Epithelial cell of prostate (primary cell): ENCODE results near the gene NAGPA.

Experiments
- DNase-seq: peaks from one replicate; pipeline ENCODE4 v3.0.0-alpha.2; 2011; ENCODE audit warnings: low read depth, low spot score
- H3K27ac ChIP-seq: fragments of 450-650 bp; 2 replicates; pipeline ENCODE4 v1.5.1; 2017; ENCODE audit warnings: mild to moderate bottlenecking

The NAGPA gene

DNA sequence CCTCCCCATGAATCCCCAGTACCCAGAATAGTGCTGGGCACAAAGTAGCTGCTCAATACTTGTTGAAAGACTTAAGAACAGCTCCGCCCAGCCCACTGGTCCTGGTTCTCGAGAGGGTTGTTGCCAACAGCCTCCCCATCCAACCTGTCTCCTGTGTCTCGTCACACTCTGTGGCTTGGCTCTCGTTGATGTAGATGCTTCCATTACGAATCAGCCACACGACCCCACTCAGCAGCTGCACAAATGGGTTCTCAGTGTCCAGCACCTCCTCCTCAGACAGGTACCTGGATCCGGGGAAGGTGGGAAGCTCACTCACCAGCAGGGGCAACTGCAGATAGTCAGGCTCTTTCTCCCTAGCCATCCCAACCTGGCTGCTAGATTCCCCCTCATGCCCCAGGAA, 2.1 kb downstream of the NAGPA start:
- no peak for DNase-seq
- H3K27ac ChIP-seq, result no peak overlapping the region

DNA sequence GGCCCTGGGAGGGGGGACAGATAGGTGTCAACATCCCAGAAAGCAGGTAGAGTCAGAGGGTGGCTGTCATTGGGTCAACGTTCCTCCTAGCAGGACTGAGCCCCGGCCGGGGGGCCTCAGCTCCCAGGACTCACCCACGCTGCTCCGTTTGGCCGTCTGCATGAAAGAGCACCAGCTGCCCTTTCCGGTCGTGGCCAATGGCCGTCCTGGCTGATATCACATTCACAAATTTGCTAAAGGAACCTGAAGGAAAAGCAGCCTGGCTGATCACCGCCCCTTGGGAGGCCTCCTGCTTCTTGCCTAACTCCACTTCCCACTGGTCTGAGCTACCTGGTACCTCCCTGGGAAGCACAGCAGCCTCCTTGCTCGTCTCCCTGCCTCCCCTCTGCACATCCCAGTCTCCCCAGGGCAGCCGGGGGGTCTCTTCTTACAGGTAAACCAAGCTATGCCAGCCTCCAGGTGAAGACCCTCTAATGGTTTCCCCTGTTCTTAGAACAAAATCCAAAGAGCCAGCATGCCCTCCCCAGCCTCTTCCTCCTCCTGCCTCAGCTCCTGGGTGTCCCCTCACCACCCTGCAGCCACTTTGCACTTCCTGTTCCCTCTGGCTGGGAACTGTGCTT, 3.4 kb downstream of the NAGPA start:
- no peak for DNase-seq
- no peak overlapping the region for H3K27ac ChIP-seq

DNA sequence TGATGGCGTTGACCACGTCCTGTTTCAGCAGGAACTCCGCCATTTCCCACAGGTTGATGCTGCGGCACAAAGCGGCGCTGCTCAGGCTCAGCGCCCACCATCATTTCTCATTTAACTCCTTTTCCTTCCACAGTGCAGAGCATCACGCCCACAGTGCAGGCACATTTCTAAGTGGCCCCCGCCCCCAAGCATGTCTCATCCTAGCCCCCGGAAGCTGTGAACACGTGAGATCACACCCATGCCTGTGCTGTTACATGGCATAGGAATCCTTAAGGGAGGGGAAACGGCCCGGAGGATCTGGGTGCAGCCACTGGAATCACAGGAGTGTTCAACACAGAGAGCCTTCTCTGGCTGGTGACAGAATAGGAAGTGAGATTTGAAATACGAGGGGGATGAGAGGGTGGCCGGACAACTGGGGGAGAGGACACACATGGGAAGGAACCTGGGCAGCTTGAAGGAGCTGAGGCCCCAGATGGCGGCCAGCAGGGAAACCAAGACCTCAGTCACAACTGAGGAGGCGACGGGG, 4.7 kb downstream of the NAGPA start:
- no peak for DNase-seq
- no peak overlapping the region for H3K27ac ChIP-seq

DNA sequence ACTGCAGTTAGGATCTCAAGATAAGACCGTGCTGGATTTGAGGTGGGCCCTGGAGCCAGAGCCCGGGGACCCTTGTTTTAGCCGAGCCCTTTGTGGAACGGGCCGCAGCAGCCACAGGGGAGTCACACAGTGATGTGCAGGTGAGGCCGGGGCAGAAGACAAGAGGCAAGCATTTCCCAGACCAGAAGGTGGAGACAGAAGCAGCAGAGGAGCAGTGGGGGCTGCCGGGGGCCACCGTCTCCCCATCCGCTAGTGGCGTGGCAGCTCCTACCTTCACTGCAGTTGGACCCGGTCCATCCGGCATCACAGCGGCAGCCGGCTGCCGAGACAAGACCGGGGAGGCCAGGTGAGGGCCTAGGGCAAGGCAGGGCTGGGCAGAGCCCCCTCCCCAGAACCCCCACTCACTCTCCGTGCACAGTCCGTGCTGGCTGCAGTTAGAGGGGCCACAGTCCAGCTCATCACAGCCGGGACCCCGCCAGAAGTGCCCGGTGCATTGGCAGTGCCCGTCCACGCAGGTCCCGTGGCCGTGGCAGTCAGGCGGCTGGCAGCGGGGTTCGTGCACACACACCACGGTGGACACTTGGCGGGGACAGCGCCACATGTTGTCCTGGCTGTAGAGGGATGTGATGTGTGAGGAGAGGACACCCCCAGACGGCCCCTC, 6.0 kb downstream of the NAGPA start:
- no peak for DNase-seq

GRCh38 chr16:5027086-5027485, 6.6 kb downstream of the NAGPA start:
- H3K27ac ChIP-seq, result no peak overlapping the region
- DNase-seq, result no peak

More for the DNA sequence above, 6.0 kb downstream of the NAGPA start:
- no peak overlapping the region for H3K27ac ChIP-seq

DNA sequence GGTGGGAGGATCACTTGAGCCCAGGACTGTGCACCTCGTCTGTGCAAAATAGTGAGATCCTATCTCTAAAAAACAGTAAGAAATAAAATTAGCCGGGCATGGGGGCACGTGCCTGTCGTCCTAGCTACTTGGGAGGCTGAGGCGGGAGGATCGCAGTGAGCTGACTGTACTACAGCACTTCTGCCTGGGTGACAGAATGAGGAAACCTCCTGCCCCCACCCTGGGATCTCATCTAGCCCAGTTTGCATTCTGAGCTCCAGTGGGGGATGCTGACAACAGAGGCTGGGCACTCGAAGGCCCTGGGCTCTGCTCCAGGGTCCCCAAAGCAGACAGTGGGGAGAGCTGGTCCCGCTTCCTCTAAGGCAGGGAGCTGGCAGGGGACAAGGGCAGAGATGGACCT, 7.1 kb downstream of the NAGPA start:
- no peak overlapping the region for H3K27ac ChIP-seq
- no peak for DNase-seq

GRCh38 chr16:5025171-5025632, 8.5 kb downstream of the NAGPA start:
- no peak for DNase-seq
- H3K27ac ChIP-seq, result no peak overlapping the region

DNA sequence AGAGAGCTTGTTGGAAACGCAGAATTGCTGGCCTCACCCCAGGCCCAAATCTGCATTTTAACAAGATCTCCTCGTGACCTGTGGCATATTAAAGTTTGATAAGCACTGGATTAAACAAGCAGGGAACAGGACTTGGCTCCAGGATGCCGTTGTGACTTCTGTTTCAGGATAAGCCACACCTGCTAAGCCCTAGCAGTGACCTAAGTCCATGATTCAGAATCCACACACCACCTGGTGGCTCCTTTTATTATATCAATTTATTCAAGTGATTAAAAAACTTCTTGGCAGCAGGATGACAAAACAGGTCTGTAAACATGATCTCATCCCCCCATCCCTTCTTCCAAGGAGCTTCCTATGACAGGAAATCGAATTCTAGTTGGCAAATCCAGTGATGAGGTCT, 9.1 kb downstream of the NAGPA start:
- H3K27ac ChIP-seq, result no peak overlapping the region
- peak; percentile 22 for DNase-seq

DNA sequence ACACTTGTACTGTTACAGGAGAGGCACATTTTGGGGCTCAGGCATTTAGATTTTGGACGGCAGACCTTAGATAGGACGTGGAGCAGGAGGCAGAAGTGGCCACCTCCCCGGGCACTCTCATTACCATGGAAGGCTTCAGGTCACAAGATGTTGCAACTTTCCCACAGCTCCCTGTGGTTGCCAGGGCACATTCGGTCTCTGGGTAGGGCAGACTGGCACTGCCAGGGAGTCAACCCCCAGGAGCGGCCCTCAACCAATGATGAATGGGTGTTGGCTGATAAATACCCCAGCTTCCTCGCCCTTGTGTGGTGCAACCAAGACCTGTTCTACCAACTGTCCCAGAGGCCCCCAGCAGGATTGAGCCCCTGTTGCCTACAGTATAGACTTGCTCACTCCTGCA, 11.2 kb downstream of the NAGPA start:
- DNase-seq, result no peak
- no peak overlapping the region for H3K27ac ChIP-seq

GRCh38 chr16:5020551-5020950, 13.2 kb downstream of the NAGPA start:
- DNase-seq, result no peak

GRCh38 chr16:5019775-5020174, 14.0 kb downstream of the NAGPA start:
- no peak overlapping the region for H3K27ac ChIP-seq
- DNase-seq, result no peak

More at GRCh38 chr16:5020551-5020950, 13.2 kb downstream of the NAGPA start:
- H3K27ac ChIP-seq, result no peak overlapping the region

DNA sequence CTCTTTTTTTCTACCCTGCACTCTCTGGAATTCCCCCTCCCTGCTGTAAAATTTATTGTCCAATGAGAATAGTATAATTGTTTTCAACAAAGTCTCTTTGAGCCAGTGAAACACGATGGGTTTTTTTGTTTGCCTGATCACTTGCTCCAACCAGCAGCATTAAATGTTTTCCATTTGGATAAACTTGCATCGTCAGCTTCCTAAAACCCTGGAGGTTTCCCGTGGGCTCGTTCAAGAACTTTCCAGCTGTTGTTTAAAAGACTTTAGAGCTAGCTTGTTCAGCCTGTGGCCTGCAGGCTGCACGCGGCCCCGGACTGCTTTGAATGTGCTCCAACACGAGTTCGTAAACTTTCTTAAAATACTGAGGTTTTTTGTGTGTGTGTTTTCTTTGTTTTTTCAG, 14.9 kb downstream of the NAGPA start:
- no peak for DNase-seq
- no peak overlapping the region for H3K27ac ChIP-seq

DNA sequence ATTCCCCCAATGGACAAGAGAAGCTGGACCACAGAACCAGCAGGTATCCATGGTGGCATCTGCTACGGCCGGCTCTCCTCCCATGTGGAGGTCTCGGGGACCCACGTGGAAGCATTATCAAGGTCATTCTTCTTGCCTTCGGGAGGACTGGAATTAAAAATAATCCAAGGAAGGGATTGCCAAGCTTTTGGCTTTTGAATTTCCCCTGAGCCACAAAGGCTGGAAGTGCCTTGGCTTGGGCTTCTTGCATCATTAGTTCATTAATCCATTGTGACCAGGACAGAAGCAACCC, 16.1 kb downstream of the NAGPA start:
- no peak for DNase-seq
- H3K27ac ChIP-seq, result no peak overlapping the region

- DNase-seq, result no peak
Measured at GRCh38 chr16:5016967-5017677, 16.6 kb downstream of the NAGPA start.

GRCh38 chr16:5015887-5016286, 17.8 kb downstream of the NAGPA start:
- DNase-seq, result no peak
- no peak overlapping the region for H3K27ac ChIP-seq

More at GRCh38 chr16:5016967-5017677, 16.6 kb downstream of the NAGPA start:
- no peak overlapping the region for H3K27ac ChIP-seq

- DNase-seq, result no peak
Measured at GRCh38 chr16:5015351-5015750, 18.4 kb downstream of the NAGPA start.

GRCh38 chr16:5012887-5013286, 20.8 kb downstream of the NAGPA start:
- DNase-seq, result no peak
- H3K27ac ChIP-seq, result no peak overlapping the region

More at GRCh38 chr16:5015351-5015750, 18.4 kb downstream of the NAGPA start:
- H3K27ac ChIP-seq, result no peak overlapping the region

DNA sequence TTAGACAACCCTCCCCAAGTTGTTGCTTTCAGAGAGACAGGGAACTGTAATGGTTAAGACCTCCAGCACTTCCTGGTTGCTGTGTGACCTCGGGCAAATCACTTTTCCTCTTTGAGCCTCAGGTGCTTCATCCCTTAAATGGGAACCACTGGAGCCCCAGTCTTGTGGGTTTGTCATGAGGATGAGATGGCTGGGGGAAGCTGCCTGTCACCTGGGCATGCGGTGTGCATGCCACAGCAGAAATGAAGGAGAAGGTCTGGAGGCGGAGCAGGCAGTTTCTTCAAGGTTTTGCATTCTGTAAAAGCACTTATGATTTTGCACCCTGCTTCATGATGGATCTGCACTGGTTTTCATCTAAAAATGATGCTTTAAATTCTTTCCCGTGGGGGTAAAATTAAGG, 22.1 kb downstream of the NAGPA start:
- H3K27ac ChIP-seq, result no peak overlapping the region
- DNase-seq, result no peak

DNA sequence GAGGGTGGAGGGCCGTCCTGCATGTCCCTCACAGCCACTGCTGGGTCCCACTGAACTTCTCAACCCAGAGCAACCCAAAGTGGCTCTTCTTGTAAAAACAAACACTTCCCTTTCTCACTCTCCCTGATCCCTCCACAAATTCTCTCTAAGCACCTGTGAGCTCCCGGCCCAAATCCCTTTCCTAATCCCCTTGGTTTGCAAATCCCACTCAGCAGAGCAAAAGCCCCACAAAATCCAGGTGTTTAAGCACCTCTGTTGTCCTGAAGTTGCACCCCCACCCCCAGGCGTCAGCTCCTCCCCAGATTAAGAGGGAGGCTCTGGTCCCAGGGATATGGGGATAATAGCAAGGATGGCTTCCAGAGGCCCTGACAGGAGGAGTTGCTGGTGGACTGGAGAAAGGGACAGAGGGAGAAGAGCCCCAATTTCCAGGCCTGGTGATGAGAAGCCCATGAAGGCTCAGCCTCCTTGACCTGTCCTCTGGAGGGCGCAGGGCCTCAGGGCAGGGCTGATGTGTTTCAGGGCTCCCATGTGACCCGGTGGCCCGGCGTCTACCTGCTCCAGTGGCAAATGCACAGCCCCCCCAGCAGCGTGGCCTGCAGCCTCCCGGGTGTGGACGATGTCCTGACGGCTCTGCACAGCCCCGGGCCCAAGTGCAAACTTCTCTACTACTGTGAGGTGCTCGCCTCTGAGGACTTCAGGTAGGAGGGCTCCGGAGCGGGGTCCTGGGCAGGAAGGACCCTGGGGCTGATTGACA, 23.0 kb downstream of the NAGPA start:
- no peak overlapping the region for H3K27ac ChIP-seq
- DNase-seq, result no peak

GRCh38 chr16:5008311-5008731, 25.4 kb downstream of the NAGPA start:
- no peak for DNase-seq
- no peak overlapping the region for H3K27ac ChIP-seq

DNA sequence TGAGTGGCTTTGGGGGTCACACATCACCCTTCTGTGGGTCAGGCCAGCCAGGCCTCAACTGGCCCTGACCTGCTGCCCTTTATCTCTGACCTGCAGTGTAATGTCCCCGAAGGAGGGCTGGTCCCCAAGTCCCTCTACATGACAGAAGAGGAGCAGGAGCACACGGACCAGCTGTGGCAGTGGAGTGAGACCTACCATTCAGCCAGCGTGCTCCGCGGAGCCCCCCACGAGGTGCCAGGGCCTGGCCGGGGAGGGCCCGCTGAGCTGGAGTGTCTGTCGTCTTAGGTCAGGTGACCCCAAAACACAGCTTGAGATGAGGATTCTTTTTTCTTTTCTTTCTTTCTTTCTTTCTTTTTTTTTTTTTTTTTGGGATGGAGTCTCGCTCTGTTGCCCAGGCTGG, 26.5 kb downstream of the NAGPA start:
- no peak for DNase-seq
- H3K27ac ChIP-seq, result no peak overlapping the region
